Measurements from ENCODE around the gene MAN1C1. TPM values are rescaled to one million over a fixed set of nuclear protein-coding genes. Genes with fewer than 3 reads are reported as not detected.

Gene MAN1C1
- total RNA-seq, 1 experiment from 2014 or later: 9.3 TPM

GRCh38 chr1:25810341-25811299 lies 194.0 kb downstream of the MAN1C1 start:
- Histone ChIP-seq H2BK12ac (ENCODE audit: insufficient read length, low read depth, low read length) (no peak overlapping the region), H4K5ac (ENCODE audit: insufficient read length, low read depth, low read length) (no peak overlapping the region), H4K8ac (replicated peaks; ENCODE audit: insufficient read length, low read depth, low read length) (no peak overlapping the region), H2BK120ac (ENCODE audit: low read depth, low read length, poor library complexity, severe bottlenecking) (no peak overlapping the region), H2AK5ac (ENCODE audit: insufficient read length, low read length) (no peak overlapping the region), H2BK20ac (ENCODE audit: low read depth, low read length, poor library complexity, severe bottlenecking) (no peak overlapping the region), H3K4me1 (ENCODE audit: insufficient read depth, low read length) (no peaks in the 10 kb centered on the region), H3K27ac (ENCODE audit: insufficient read length, low read depth, low read length) (no peak overlapping the region), H3K79me2 (ENCODE audit: insufficient read depth, low read length) (no peaks in the 10 kb centered on the region), H2BK15ac (ENCODE audit: low read depth, low read length) (no peak overlapping the region), H3K4ac (ENCODE audit: low read depth, low read length) (no peak overlapping the region), H3K23ac (ENCODE audit: insufficient read length, low read depth, low read length) (no peak overlapping the region), H2AFZ (ENCODE audit: low read length) (no peak overlapping the region), H3T11ph (ENCODE audit: low read length) (no peak overlapping the region), H3K18ac (ENCODE audit: insufficient read length, low read depth, low read length) (no peak overlapping the region), H3K23me2 (ENCODE audit: insufficient read length, low read depth, low read length, poor library complexity, severe bottlenecking) (no peaks in the 10 kb centered on the region), H4K91ac (ENCODE audit: insufficient read length, low read depth, low read length) (no peak overlapping the region), H3K9ac (ENCODE audit: extremely low read depth, insufficient read length, low read length) (no peak overlapping the region), H3K56ac (ENCODE audit: insufficient read length, low read depth, low read length) (no peak overlapping the region), H3K4me2 (ENCODE audit: insufficient read depth, insufficient read length, low read length) (no peak overlapping the region), H4K20me1 (ENCODE audit: control insufficient read depth, insufficient read depth, insufficient read length) (no peaks in the 10 kb centered on the region), H3K79me1 (ENCODE audit: insufficient read depth, low read depth, low read length, poor library complexity, severe bottlenecking) (no peaks in the 10 kb centered on the region), H3K27me3 (ENCODE audit: insufficient read depth, low read length) (no peaks in the 10 kb centered on the region), H2BK5ac (ENCODE audit: insufficient read length, low read length) (no peak overlapping the region), H3K9me3 (ENCODE audit: control insufficient read depth, low read depth, low read length) (no peaks in the 10 kb centered on the region), H3K14ac (ENCODE audit: insufficient read depth, low read length) (no peak overlapping the region)
- H3K4me3 Mint-ChIP-seq: no peak overlapping the region; a peak in 1 of 5 replicates
- H3K36me3 Mint-ChIP-seq (ENCODE audit: insufficient read depth in 1 of 3, low read depth in 3 of 3): peaks cover 19 to 66% (median 44%) of the 10 kb centered on the region in 3 experiments; a peak in 6 of 7 replicates
- no CpG with 5 or more reads among the region's 21 CpGs for WGBS (ENCODE audit: extremely low coverage, insufficient read length, low lambda C conversion rate)
- peak; percentile 86 for DNase-seq
- no peaks in the 10 kb centered on the region for H3K9me3 Mint-ChIP-seq
- H3K27ac Mint-ChIP-seq: 0 out of 7 replicates have a peak overlapping the region, but pooled peaks of 1 of the 3 experiments have one; percentile 44
- no peaks in the 10 kb centered on the region for H3K27me3 Mint-ChIP-seq (ENCODE audit: low read depth)
- TF ChIP-seq, protein P1, sequence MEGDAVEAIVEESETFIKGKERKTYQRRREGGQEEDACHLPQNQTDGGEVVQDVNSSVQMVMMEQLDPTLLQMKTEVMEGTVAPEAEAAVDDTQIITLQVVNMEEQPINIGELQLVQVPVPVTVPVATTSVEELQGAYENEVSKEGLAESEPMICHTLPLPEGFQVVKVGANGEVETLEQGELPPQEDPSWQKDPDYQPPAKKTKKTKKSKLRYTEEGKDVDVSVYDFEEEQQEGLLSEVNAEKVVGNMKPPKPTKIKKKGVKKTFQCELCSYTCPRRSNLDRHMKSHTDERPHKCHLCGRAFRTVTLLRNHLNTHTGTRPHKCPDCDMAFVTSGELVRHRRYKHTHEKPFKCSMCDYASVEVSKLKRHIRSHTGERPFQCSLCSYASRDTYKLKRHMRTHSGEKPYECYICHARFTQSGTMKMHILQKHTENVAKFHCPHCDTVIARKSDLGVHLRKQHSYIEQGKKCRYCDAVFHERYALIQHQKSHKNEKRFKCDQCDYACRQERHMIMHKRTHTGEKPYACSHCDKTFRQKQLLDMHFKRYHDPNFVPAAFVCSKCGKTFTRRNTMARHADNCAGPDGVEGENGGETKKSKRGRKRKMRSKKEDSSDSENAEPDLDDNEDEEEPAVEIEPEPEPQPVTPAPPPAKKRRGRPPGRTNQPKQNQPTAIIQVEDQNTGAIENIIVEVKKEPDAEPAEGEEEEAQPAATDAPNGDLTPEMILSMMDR (conservative IDR thresholded peaks at IDR 0.05): peak; percentile 96
- H3K4me1 Mint-ChIP-seq: peaks cover 2 to 6% of the 10 kb centered on the region in 2 experiments; a peak in 3 of 4 replicates
